ENCODE results near the gene DBP. TPM values are rescaled to one million over a fixed set of nuclear protein-coding genes. Genes with fewer than 3 reads are reported as not detected.

Gene DBP
- total RNA-seq, 2 experiments from 2014 or later = 11.3 to 18.0 TPM

Other genes starting within 250 kb of the DBP start
- 10 to 100 TPM; 64.8 to 72.2 TPM for gene KDELR1, start 245.8 kb downstream of the DBP start, total RNA-seq
- under 1 TPM; 0.09 to 0.18 TPM for gene GRIN2D, start 243.7 kb downstream of the DBP start, total RNA-seq
- gene GRWD1, start 191.4 kb downstream of the DBP start, total RNA-seq = 10 to 100 TPM; 37.9 to 58.7 TPM
- gene KCNJ14, start 181.8 kb downstream of the DBP start, total RNA-seq = 1 to 10 TPM in 1 of 2 experiments, under 1 TPM in 1; 0.85 to 1.5 TPM
- 10 to 100 TPM; 42.5 to 47.8 TPM for gene CYTH2, start 168.0 kb downstream of the DBP start, total RNA-seq
- 1 to 10 TPM; 3.5 to 5.3 TPM for gene LMTK3, start 125.5 kb downstream of the DBP start, total RNA-seq
- gene SULT2B1, start 85.2 kb downstream of the DBP start, total RNA-seq = not detected
- not detected for gene SPACA4, start 30.6 kb downstream of the DBP start, total RNA-seq
- gene FAM83E, start 22.3 kb downstream of the DBP start, total RNA-seq = 1 to 10 TPM; 2.8 to 4.1 TPM
- gene RPL18, start 18.2 kb downstream of the DBP start, total RNA-seq = 1,000 to 10,000 TPM; 1,413 to 1,465 TPM
- 10 to 100 TPM; 37.3 to 43.4 TPM for gene SPHK2, start 17.9 kb downstream of the DBP start, total RNA-seq
- 1 to 10 TPM; 6.0 to 7.2 TPM for gene CA11, start 8.8 kb upstream of the DBP start, total RNA-seq
- gene NTN5, start 35.6 kb upstream of the DBP start, total RNA-seq = under 1 TPM; 0.64 to 0.87 TPM
- gene FUT2, start 58.6 kb upstream of the DBP start, total RNA-seq = not detected
- 1 to 10 TPM; 1.0 to 1.1 TPM for gene MAMSTR, start 82.3 kb upstream of the DBP start, total RNA-seq
- gene RASIP1, start 103.2 kb upstream of the DBP start, total RNA-seq = not detected
- gene IZUMO1, start 109.5 kb upstream of the DBP start, total RNA-seq = not detected
- under 1 TPM; 0.06 to 0.09 TPM for gene FUT1, start 115.3 kb upstream of the DBP start, total RNA-seq
- gene FGF21, start 118.1 kb upstream of the DBP start, total RNA-seq = not detected
- gene BCAT2, start 173.7 kb upstream of the DBP start, total RNA-seq = 10 to 100 TPM; 46.7 to 54.6 TPM
- under 1 TPM; 0.38 to 0.59 TPM for gene HSD17B14, start 199.1 kb upstream of the DBP start, total RNA-seq
- gene PLEKHA4, start 231.2 kb upstream of the DBP start, total RNA-seq = 1 to 10 TPM; 2.2 to 5.6 TPM
- 10 to 100 TPM; 32.1 to 89.7 TPM for gene PPP1R15A, start 235.0 kb upstream of the DBP start, total RNA-seq